ENCODE data around the gene RAB11A.

The RAB11A gene

GRCh38 chr15:65916664-65917406 is 47.5 kb downstream of the RAB11A start:
- peak; percentile 82 for DNase-seq (ENCODE audit: low spot score)

- DNase-seq (ENCODE audit: low spot score) = no peak
Measured at GRCh38 chr15:65917407-65917756, 48.1 kb downstream of the RAB11A start.

- no peak for DNase-seq (ENCODE audit: low spot score)
Measured at GRCh38 chr15:65917936-65918335, 48.6 kb downstream of the RAB11A start.

GRCh38 chr15:65918357-65918920 is 49.1 kb downstream of the RAB11A start:
- DNase-seq (ENCODE audit: low spot score) = no peak

- DNase-seq (ENCODE audit: low spot score) = no peak
Measured at GRCh38 chr15:65918945-65919344, 49.7 kb downstream of the RAB11A start.

- DNase-seq (ENCODE audit: low spot score) = no peak
Measured at GRCh38 chr15:65919353-65919752, 50.1 kb downstream of the RAB11A start.

GRCh38 chr15:65920121-65920520 is 50.8 kb downstream of the RAB11A start:
- DNase-seq (ENCODE audit: low spot score) = no peak

GRCh38 chr15:65920825-65921309 is 51.6 kb downstream of the RAB11A start:
- DNase-seq (ENCODE audit: low spot score) = no peak

- peak; percentile 72 for DNase-seq (ENCODE audit: low spot score)
Measured at GRCh38 chr15:65921780-65922179, 52.5 kb downstream of the RAB11A start.

GRCh38 chr15:65922621-65923020 is 53.3 kb downstream of the RAB11A start:
- no peak for DNase-seq (ENCODE audit: low spot score)

- DNase-seq (ENCODE audit: low spot score) = peak; percentile 63
Measured at GRCh38 chr15:65923264-65923663, 54.0 kb downstream of the RAB11A start.

GRCh38 chr15:65924004-65924403 is 54.7 kb downstream of the RAB11A start:
- DNase-seq (ENCODE audit: low spot score) = no peak

GRCh38 chr15:65925338-65925737 is 56.0 kb downstream of the RAB11A start:
- no peak for DNase-seq (ENCODE audit: low spot score)

- no peak for DNase-seq (ENCODE audit: low spot score)
Measured at GRCh38 chr15:65926459-65926858, 57.2 kb downstream of the RAB11A start.

- no peak for DNase-seq (ENCODE audit: low spot score)
Measured at GRCh38 chr15:65926899-65927298, 57.6 kb downstream of the RAB11A start.

GRCh38 chr15:65927545-65927944 is 58.3 kb downstream of the RAB11A start:
- no peak for DNase-seq (ENCODE audit: low spot score)

GRCh38 chr15:65929573-65929972 is 60.3 kb downstream of the RAB11A start:
- no peak for DNase-seq (ENCODE audit: low spot score)

- DNase-seq (ENCODE audit: low spot score) = no peak
Measured at GRCh38 chr15:65930134-65930533, 60.8 kb downstream of the RAB11A start.

- DNase-seq (ENCODE audit: low spot score) = peak; percentile 71
Measured at GRCh38 chr15:65931221-65931620, 61.9 kb downstream of the RAB11A start.

- DNase-seq (ENCODE audit: low spot score) = no peak
Measured at GRCh38 chr15:65935391-65935790, 66.1 kb downstream of the RAB11A start.

GRCh38 chr15:65936282-65936681 is 67.0 kb downstream of the RAB11A start:
- DNase-seq (ENCODE audit: low spot score) = peak; percentile 85

GRCh38 chr15:65937054-65937453 is 67.8 kb downstream of the RAB11A start:
- DNase-seq (ENCODE audit: low spot score) = peak; percentile 33

GRCh38 chr15:65937476-65937875 is 68.2 kb downstream of the RAB11A start:
- peak; percentile 56 for DNase-seq (ENCODE audit: low spot score)

- no peak for DNase-seq (ENCODE audit: low spot score)
Measured at GRCh38 chr15:65938604-65939003, 69.3 kb downstream of the RAB11A start.

Data from cerebellar cortex (tissue), 1 donor.